Right lobe of liver (tissue), 6 donors: ENCODE results near the gene ZNF823. TPM values are rescaled to one million over a fixed set of nuclear protein-coding genes. Genes with fewer than 3 reads are reported as not detected.
"Not testable (repeated sequence)": the region's sequence is repeated elsewhere in the genome, so short reads cannot be mapped to it uniquely, and the experiment has no call there.

Experiments
- ATAC-seq, 4 donors: fragments of 200-7000 bp; cut with Tn5 transposase; one replicate each; pipeline ENCODE4 v1.9.1; 2020; ENCODE audit warnings: mild to moderate bottlenecking in 4 of 4, moderate library complexity in 4 of 4
- DNase-seq, 3 donors: peaks; one replicate each; pipeline ENCODE4 v3.0.0-alpha.2; 2020
- H3K27ac ChIP-seq, 3 donors: fragments of 200-600 bp; one replicate each; pipeline ENCODE4 v1.8.0; 2022
- H3K27me3 ChIP-seq, 2 donors: fragments of 200-600 bp; one replicate each; pipeline ENCODE4 v1.8.0; 2022
- H3K36me3 ChIP-seq, 4 donors: fragments of 200-600 bp; sonication (generic) in 1 of 4; one replicate each; pipeline versions ENCODE4 v1.5.1 to v1.8.0; 2017 to 2022; ENCODE audit warnings: control low read depth in 1 of 4
- H3K4me1 ChIP-seq, 4 donors: fragments of 200-600 bp; sonication (generic) in 1 of 4; one replicate each; pipeline versions ENCODE4 v1.5.1 to v1.8.0; 2017 to 2022; ENCODE audit warnings: control low read depth in 1 of 4
- H3K4me3 ChIP-seq, 3 donors: fragments of 200-600 bp; one replicate each; pipeline ENCODE4 v1.8.0; 2022
- H3K9me3 ChIP-seq, 4 donors: fragments of 200-600 bp; sonication (generic) in 1 of 4; one replicate each; pipeline versions ENCODE4 v1.5.1 to v1.8.0; 2017 to 2022; ENCODE audit warnings: control low read depth in 1 of 4
- CTCF ChIP-seq, 4 donors: fragments of 200-600 bp in 3 of 4; fragments of 450-650 bp in 1 of 4; IDR thresholded peaks; one replicate each; pipeline versions ENCODE4 v1.5.1 to v1.8.0; 2016 to 2022; ENCODE audit warnings: antibody characterized with exemption in 4 of 4, mild to moderate bottlenecking in 2 of 4
- POLR2A ChIP-seq: fragments of 450-650 bp; IDR thresholded peaks from one replicate; pipeline ENCODE4 v1.6.1; 2017; ENCODE audit warnings: antibody characterized with exemption, mild to moderate bottlenecking
- WGBS: methylation state at CpG from one replicate; pipeline ENCODE4 v1.1.6; 2018; ENCODE audit warnings: low coverage, low lambda C conversion rate; ENCODE audit not compliant: insufficient coverage; ENCODE audit errors: missing lambda C conversion rate; 5-methylcytosine and 5-hydroxymethylcytosine counted together
- intact Hi-C, 2 donors: fragments of 100-400 bp; cut with DNase I; formaldehyde crosslinking; loops; one replicate each; pipeline versions ENCODE4 v1.11.2 to v1.14.1; 2022
- total RNA-seq, 6 experiments: library from RNA; depleted of rRNA in 2 of 6; stranded (reverse); fragments of >200 nt in 2 of 6; fragmentation: NEBNext Ultra II Directional in 3 of 6; extraction: Animal tissue kit (Norgen Biotek cat#: 25700) in 3 of 6; gene quantifications; one replicate each; pipeline versions ENCODE4 v1.1.0 to v1.2.4, GENCODE V29; 2016 to 2023
- donor health status: DM: no; HTN: yes; CAD: no.
- donor health status: DM: no; HTN: no; CAD: no.
- donor health status: DM: no; HTN: no; CAD: no.
- donor health status: DM: no; HTN: yes; CAD: no.
- donor health status: DM: no; HTN: yes; CAD: no.

ZNF823 gene
- total RNA-seq, 6 experiments from 2014 or later = 2.9 to 5.1 (median 3.4) TPM

GRCh38 chr19:11781295-11782057 lies 42.7 kb upstream of the ZNF823 start:
- Histone ChIP-seq H3K4me3 (no peak overlapping the region), H3K9me3 (peaks cover 6 to 72% (median 38%) of the 10 kb centered on the region in 4 donors), H3K27ac (no peak overlapping the region), H3K27me3 (no peaks in the 10 kb centered on the region), H3K4me1 (no peaks in the 10 kb centered on the region), H3K36me3 (peaks cover 0 to 40% (median 25%) of the 10 kb centered on the region in 4 donors)
- ATAC-seq = no peak
- DNase-seq = no peak
- intact Hi-C loops = no loop called here
- WGBS = 98% methylated on average over 4 of the region's 5 CpGs
- TF ChIP-seq CTCF (IDR thresholded peaks at IDR 0.05) = no peak

GRCh38 chr19:11780431-11781020 lies 41.8 kb upstream of the ZNF823 start:
- Histone ChIP-seq H3K27me3 (no peaks in the 10 kb centered on the region), H3K27ac (no peak overlapping the region), H3K4me3 (no peak overlapping the region), H3K4me1 (no peaks in the 10 kb centered on the region), H3K36me3 (peaks cover 0 to 40% (median 25%) of the 10 kb centered on the region in 4 donors), H3K9me3 (peaks cover 6 to 69% (median 40%) of the 10 kb centered on the region in 4 donors)
- DNase-seq = no peak
- 100% methylated on average over 6 of the region's 7 CpGs for WGBS
- ATAC-seq = no peak
- TF ChIP-seq CTCF (IDR thresholded peaks at IDR 0.05) (no peak), POLR2A (no peak)
- intact Hi-C loops = no loop called here

GRCh38 chr19:11776669-11777068 lies 37.9 kb upstream of the ZNF823 start:
- Histone ChIP-seq H3K36me3 (peaks cover 0 to 40% (median 25%) of the 10 kb centered on the region in 4 donors), H3K9me3 (peaks cover 0 to 37% (median 26%) of the 10 kb centered on the region in 4 donors)
- DNase-seq, ATAC-seq, H3K27ac ChIP-seq, H3K27me3 ChIP-seq, intact Hi-C loops, H3K4me3 ChIP-seq, H3K4me1 ChIP-seq: not testable (repeated sequence)
- 96% methylated on average over 8 of the region's 11 CpGs for WGBS

- not testable (repeated sequence) for H3K27ac ChIP-seq, DNase-seq
- H3K9me3 ChIP-seq = peaks cover 0 to 14% (median 3%) of the 10 kb centered on the region in 4 donors
Measured at GRCh38 chr19:11771520-11771919, 32.8 kb upstream of the ZNF823 start.

GRCh38 chr19:11769995-11770394 lies 31.2 kb upstream of the ZNF823 start:
- intact Hi-C loops = no loop called here
- H3K27me3 ChIP-seq = no peaks in the 10 kb centered on the region
- H3K4me3 ChIP-seq = no peak overlapping the region
- peaks cover 0 to 8% (median 0%) of the 10 kb centered on the region in 4 donors for H3K9me3 ChIP-seq
- ATAC-seq = no peak
- H3K36me3 ChIP-seq = no peaks in the 10 kb centered on the region
- H3K4me1 ChIP-seq = peaks cover 0 to 7% (median 0%) of the 10 kb centered on the region in 4 donors
- 91% methylated on average over 4 of the region's 4 CpGs for WGBS
- no peak for DNase-seq
- no peak for TF ChIP-seq POLR2A
- no peak for TF ChIP-seq CTCF (IDR thresholded peaks at IDR 0.05)
- no peak overlapping the region for H3K27ac ChIP-seq

More at GRCh38 chr19:11771520-11771919, 32.8 kb upstream of the ZNF823 start:
- H3K27me3 ChIP-seq, ATAC-seq, intact Hi-C loops, H3K4me1 ChIP-seq, H3K4me3 ChIP-seq, H3K36me3 ChIP-seq: not testable (repeated sequence)
- WGBS = 100% methylated on average over 1 of the region's 11 CpGs
